HepG2 (cell line): Measurements from ENCODE around the gene C19orf85. TPM values are rescaled to one million over a fixed set of nuclear protein-coding genes. Genes with fewer than 3 reads are reported as not detected.

Experiments
- ATAC-seq: fragments of 200-7000 bp; cut with Tn5 transposase; 3 replicates; pipeline ENCODE4 v1.9.1; 2020; ENCODE audit warnings: mild to moderate bottlenecking, moderate library complexity
- BruUV-seq: library from RNA; stranded (reverse); fragments of 400-500 nt; replicated peaks from 2 replicates; lab custom pipeline; 2021; lab: Mats Ljungman, UMichigan
- CTCF ChIA-PET: fragments of 300-600 bp; formaldehyde crosslinking; extraction: SDS; loops from one replicate; lab custom pipeline; 2021; ENCODE audit warnings: low total read pairs, inconsistent platforms, low intra/inter-chr PET ratio; lab: Yijun Ruan, JAX
- POLR2A ChIA-PET: fragments of 350-600 bp; sonication (Branson Sonifier 250); formaldehyde crosslinking; loops from one replicate; lab custom pipeline; 2020; ENCODE audit warnings: antibody characterized with exemption, inconsistent platforms; lab: Yijun Ruan, JAX
- DNase-seq: peaks from one replicate; pipeline ENCODE4 v3.0.0-alpha.2; 2015; ENCODE audit warnings: low spot score
- FAIRE-seq: peaks from 3 replicates; lab custom pipeline; 2011; peaks lifted over from hg19 to GRCh38; lab: Jason Lieb, UNC
- H2AFZ ChIP-seq: one replicate; pipeline ENCODE4 v1.6.1; 2011; ENCODE audit warnings: low read length, inconsistent platforms
- H3K27ac ChIP-seq: fragments of 300-600 bp; 3 replicates; pipeline ENCODE4 v1.8.0; 2011; ENCODE audit warnings: mixed run types, mild to moderate bottlenecking, mixed read lengths, low read length, inconsistent platforms; ENCODE audit not compliant: insufficient read depth; ENCODE audit errors: extremely low read length
- H3K27me3 ChIP-seq, 2 experiments: fragments of 200-600 bp in 1 of 2; 2 replicates in 1 of 2; 3 replicates in 1 of 2; pipeline versions ENCODE4 v1.6.0 to v1.8.0; 2011; ENCODE audit warnings: low read length in 2 of 2, mild to moderate bottlenecking in 2 of 2, moderate library complexity in 2 of 2, inconsistent platforms in 1 of 2; ENCODE audit not compliant: insufficient read depth in 2 of 2, control insufficient read depth in 1 of 2
- H3K36me3 ChIP-seq, 2 experiments: fragments of 200-600 bp in 1 of 2; replicated peaks in 1 of 2; 2 replicates in 1 of 2; 3 replicates in 1 of 2; pipeline versions ENCODE4 v1.5.1 to v1.8.0; 2011; ENCODE audit warnings: low read length in 2 of 2, inconsistent platforms in 1 of 2; ENCODE audit not compliant: insufficient read depth in 2 of 2, control insufficient read depth in 1 of 2
- H3K4me1 ChIP-seq: 2 replicates; pipeline ENCODE4 v1.5.1; 2012; ENCODE audit warnings: low read length, inconsistent platforms; ENCODE audit not compliant: insufficient read depth
- H3K4me2 ChIP-seq: 2 replicates; pipeline ENCODE4 v1.6.0; 2011; ENCODE audit warnings: low read depth, low read length, inconsistent platforms
- H3K4me3 ChIP-seq, 3 experiments: fragments of 200-600 bp in 1 of 3; sonication (generic), shearing (Covaris generic) in 1 of 3; replicated peaks in 1 of 3; 2 replicates each; pipeline ENCODE4 v1.5.1; 2011 to 2016; ENCODE audit warnings: low read length in 3 of 3, inconsistent platforms in 2 of 3, low read depth in 2 of 3, mild to moderate bottlenecking in 2 of 3, control low read depth in 1 of 3, mixed read lengths in 1 of 3; ENCODE audit not compliant: insufficient read depth in 1 of 3
- H3K79me2 ChIP-seq: one replicate; pipeline ENCODE4 v1.6.1; 2011; ENCODE audit warnings: low read length, inconsistent platforms; ENCODE audit not compliant: insufficient read depth
- H3K9ac ChIP-seq: 2 replicates; pipeline ENCODE4 v1.6.0; 2011; ENCODE audit warnings: mild to moderate bottlenecking, low read depth, low read length, inconsistent platforms; ENCODE audit not compliant: insufficient read depth
- H3K9me3 ChIP-seq: 2 replicates; pipeline ENCODE4 v1.5.1; 2012; ENCODE audit warnings: mild to moderate bottlenecking, low read length
- H4K20me1 ChIP-seq: 2 replicates; pipeline ENCODE4 v1.6.0; 2011; ENCODE audit warnings: inconsistent platforms, mild to moderate bottlenecking, low read length, moderate library complexity; ENCODE audit not compliant: insufficient read depth
- ARNT ChIP-seq: fragments of 450-650 bp; IDR thresholded peaks from 2 replicates; pipeline ENCODE4 v1.6.1; 2017
- EHMT2 ChIP-seq: fragments of 200-600 bp; sonication (generic); IDR thresholded peaks from 2 replicates; pipeline ENCODE4 v1.7.0; 2017; ENCODE audit warnings: antibody characterized with exemption, low read depth, low read length, borderline replicate concordance
- EZH2 ChIP-seq: conservative IDR thresholded peaks from 2 replicates; pipeline ENCODE4 v1.6.1; 2012; ENCODE audit warnings: mild to moderate bottlenecking, low read depth, low read length, moderate library complexity
- NFRKB ChIP-seq: fragments of 450-650 bp; IDR thresholded peaks from 2 replicates; pipeline ENCODE4 v1.6.1; 2017
- PHF20 ChIP-seq: sonication (generic); formaldehyde crosslinking; IDR thresholded peaks from 2 replicates; pipeline ENCODE4 v1.5.0; 2020; ENCODE audit warnings: mild to moderate bottlenecking, missing genetic modification reagents
- PHF8 ChIP-seq: sonication (generic); formaldehyde crosslinking; IDR thresholded peaks from 2 replicates; pipeline ENCODE4 v1.5.0; 2020; ENCODE audit warnings: missing genetic modification reagents
- RXRA ChIP-seq: sonication (generic); formaldehyde crosslinking; IDR thresholded peaks from 2 replicates; pipeline ENCODE4 v1.5.1; 2020; ENCODE audit warnings: missing genetic modification reagents
- SMAD9 ChIP-seq: sonication (generic); formaldehyde crosslinking; IDR thresholded peaks from 2 replicates; pipeline ENCODE4 v1.5.1; 2020; ENCODE audit warnings: mild to moderate bottlenecking, missing genetic modification reagents
- SP2 ChIP-seq: sonication (generic); formaldehyde crosslinking; IDR thresholded peaks from 2 replicates; pipeline ENCODE4 v1.5.1; 2020; ENCODE audit warnings: mild to moderate bottlenecking, missing genetic modification reagents
- SRSF4 ChIP-seq: fragments of 200-400 bp; formaldehyde crosslinking; IDR thresholded peaks from one replicate; pipeline ENCODE4 v1.6.1; 2018; ENCODE audit warnings: mild to moderate bottlenecking, low read depth, low read length, moderate library complexity; ENCODE audit not compliant: poor library complexity, severe bottlenecking
- TAF1 ChIP-seq: sonication (generic); formaldehyde crosslinking; IDR thresholded peaks from 2 replicates; pipeline ENCODE4 v1.4.0; 2020; ENCODE audit warnings: missing genetic modification reagents
- XBP1 ChIP-seq: sonication (generic); formaldehyde crosslinking; IDR thresholded peaks from 2 replicates; pipeline ENCODE4 v1.5.0; 2020; ENCODE audit warnings: missing genetic modification reagents
- ZEB1 ChIP-seq: IDR thresholded peaks from 2 replicates; pipeline ENCODE4 v1.6.1; 2012; ENCODE audit warnings: mild to moderate bottlenecking, low read depth, inconsistent platforms; ENCODE audit not compliant: insufficient replicate concordance
- ZNF12 ChIP-seq: sonication (generic); formaldehyde crosslinking; IDR thresholded peaks from 2 replicates; pipeline ENCODE4 v1.5.0; 2020; ENCODE audit warnings: missing genetic modification reagents
- ZSCAN31 ChIP-seq: sonication (generic); formaldehyde crosslinking; IDR thresholded peaks from 2 replicates; pipeline ENCODE4 v1.5.0; 2020; ENCODE audit warnings: low read depth, mild to moderate bottlenecking, missing genetic modification reagents
- WGBS: methylation state at CpG from one replicate; pipeline ENCODE4 v1.1.6; 2017; ENCODE audit warnings: low lambda C conversion rate; 5-methylcytosine and 5-hydroxymethylcytosine counted together
- in situ Hi-C: cut with HindIII; loops from 2 replicates; pipeline ENCODE4 v1.10.0; 2017; ENCODE audit warnings: low pct_unique_long_range_greater_than_20kb; ENCODE audit not compliant: extremely low pct_ligation_motif_present
- intact Hi-C: fragments of 100-400 bp; cut with micrococcal nuclease; formaldehyde crosslinking; loops from one replicate; pipeline ENCODE4 v1.10.0; 2022; ENCODE audit not compliant: unreplicated experiment
- polyA plus RNA-seq, 8 experiments: library from polyadenylated mRNA; depleted of rRNA in 3 of 8; stranded (reverse) in 7 of 8; unstranded in 1 of 8; fragments of >200 nt; fragmentation: Illumina TruSeq in 4 of 8; extraction: Trizol in 4 of 8; gene quantifications; 2 replicates each; pipeline versions ENCODE4 v1.2.1 to v1.2.3, GENCODE V29; 2011 to 2016; ENCODE audit warnings: low read depth in 4 of 8, missing spikeins in 1 of 8, mixed read lengths in 1 of 8; ENCODE audit not compliant: insufficient read depth in 1 of 8
- total RNA-seq, 5 experiments: library from RNA; depleted of rRNA; stranded (reverse); fragments of >200 nt; fragmentation: Illumina TruSeq; extraction: Trizol; gene quantifications; 2 replicates each; pipeline ENCODE4 v1.2.3, GENCODE V29; 2016; ENCODE audit warnings: low read depth in 1 of 5
- TF ChIP-seq, protein P1 (sequence below): sonication (generic); formaldehyde crosslinking; conservative IDR thresholded peaks from 2 replicates; pipeline ENCODE4 v1.8.0; 2022; ENCODE audit warnings: low read depth, missing genetic modification reagents

C19orf85 gene
- total and polyA plus RNA-seq, 2 of the 13 experiments (the other 11 are each of a cell fraction or from before 2014, with no cell fraction given), result not detected

DNA sequence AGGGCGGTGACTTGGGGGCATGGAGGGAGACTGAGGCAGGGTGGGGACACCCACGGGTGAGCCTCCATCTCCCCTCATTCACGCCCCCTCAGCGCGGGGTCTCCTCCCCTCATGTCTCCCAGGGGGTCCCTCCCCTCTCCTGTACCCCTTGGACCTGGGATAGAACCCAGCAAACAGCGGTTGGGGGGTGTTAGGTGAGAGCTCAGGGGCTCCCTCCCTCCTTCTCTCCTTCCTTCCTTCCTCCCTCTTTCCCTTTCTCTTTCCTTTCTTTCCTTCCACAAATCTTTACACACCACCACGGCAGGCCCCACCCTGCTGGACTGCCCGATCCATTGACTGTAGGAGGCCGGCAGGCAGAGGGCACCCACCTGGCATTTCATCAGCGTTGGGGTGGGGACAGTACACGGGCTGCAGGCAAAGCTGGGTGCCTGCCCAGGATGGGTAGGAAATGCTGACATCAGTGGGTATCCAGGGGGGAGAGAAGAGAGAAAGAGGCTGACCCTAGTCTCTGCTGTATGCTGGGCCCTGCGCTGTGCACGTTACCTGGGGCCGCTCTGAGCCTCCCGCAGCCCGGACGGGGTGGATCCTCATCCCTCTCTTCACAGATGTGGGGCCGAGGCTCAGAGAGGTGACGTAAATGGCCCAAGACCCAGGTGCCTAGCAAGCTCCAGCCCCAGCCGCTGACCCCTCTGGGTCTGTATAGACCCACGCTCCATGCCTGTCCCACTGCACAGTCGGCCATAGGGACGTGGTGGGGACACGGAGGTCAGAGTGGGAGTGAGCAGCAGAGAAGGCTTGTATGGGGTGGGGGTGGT is 27.2 kb upstream of the C19orf85 start:
- H4K20me1 ChIP-seq, result no peaks in the 10 kb centered on the region
- TF ChIP-seq EZH2 (0 out of 2 replicates have a peak, but pooled peaks have one; percentile 65), XBP1 (CRISPR knock-in tag) (no peak), EHMT2 (no peak)
- TF ChIP-seq, all 625 proteins: peak for 1
- intact Hi-C loops (no loop called here), in situ Hi-C loops (no loop called here)
- POLR2A ChIA-PET, result no interaction called here
- Histone ChIP-seq H3K4me1 (peaks cover 19% of the 10 kb centered on the region), H3K79me2 (no peaks in the 10 kb centered on the region), H3K4me3 (no peak overlapping the region), H3K27ac (no peak overlapping the region), H3K9me3 (no peaks in the 10 kb centered on the region), H3K36me3 (no peaks in the 10 kb centered on the region), H3K4me2 (no peak overlapping the region), H3K9ac (no peak overlapping the region), H3K27me3 (peaks cover 16 to 65% of the 10 kb centered on the region in 2 experiments), H2AFZ (no peak overlapping the region)
- BruUV-seq, result no TSS peak
- FAIRE-seq, result no peak
- CTCF ChIA-PET, result no interaction called here
- no peak; the same call in 2 of the 3 replicates for ATAC-seq
- no peak for DNase-seq
- 23% methylated on average over 16 of the region's 24 CpGs for WGBS

DNA sequence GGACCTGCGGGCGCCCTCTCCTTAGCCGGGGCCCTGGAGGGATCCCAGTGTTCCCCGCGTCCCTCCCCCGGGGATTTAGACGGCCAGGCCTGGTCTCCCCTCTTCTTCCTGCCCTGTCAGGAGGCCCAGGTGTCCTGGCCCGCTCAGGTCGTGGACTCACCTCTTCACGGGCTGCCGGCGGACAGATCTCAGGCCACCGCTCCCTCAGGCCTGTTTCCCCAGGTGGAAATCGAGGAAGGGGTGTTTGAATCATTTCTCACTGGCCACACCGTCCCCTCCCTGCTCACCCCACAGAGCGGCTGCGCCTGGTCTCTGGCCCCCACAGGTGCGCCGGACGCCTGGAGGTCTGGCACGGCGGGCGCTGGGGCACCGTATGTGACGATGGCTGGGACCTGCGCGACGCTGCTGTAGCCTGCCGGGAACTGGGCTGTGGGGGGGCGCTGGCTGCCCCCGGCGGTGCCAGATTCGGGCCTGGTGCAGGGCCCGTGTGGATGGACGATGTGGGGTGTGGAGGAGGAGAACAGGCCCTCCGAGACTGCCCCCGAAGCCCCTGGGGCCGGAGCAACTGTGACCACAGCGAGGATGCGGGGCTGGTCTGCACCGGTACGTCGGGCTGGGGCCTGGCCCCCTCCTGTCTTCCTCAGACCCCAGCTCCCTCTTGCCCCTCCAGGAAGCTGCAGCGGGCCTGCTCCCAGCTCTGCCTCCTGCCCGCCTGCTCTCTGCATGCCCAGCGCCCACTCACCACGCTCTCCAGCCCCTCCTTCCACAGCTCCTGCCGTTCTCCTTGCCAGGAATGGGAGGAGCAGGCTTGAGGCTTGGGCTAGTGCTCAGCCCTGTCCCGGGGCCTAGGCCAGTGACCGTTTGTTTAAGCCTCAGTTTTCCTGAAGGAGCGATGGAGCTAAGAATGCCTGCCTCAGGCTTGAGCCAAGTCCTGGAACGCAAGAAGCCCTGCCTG is 26.2 kb upstream of the C19orf85 start:
- ChIA-PET POLR2A (no interaction called here), CTCF (no interaction called here)
- H3K9ac ChIP-seq, result no peak overlapping the region
- no peak overlapping the region for H3K4me3 ChIP-seq
- BruUV-seq, result no TSS peak
- WGBS, result 53% methylated on average over 17 of the region's 52 CpGs
- no peak overlapping the region for H3K4me2 ChIP-seq
- intact Hi-C loops, result no loop called here
- H3K4me1 ChIP-seq, result peaks cover 29% of the 10 kb centered on the region
- H3K79me2 ChIP-seq, result no peaks in the 10 kb centered on the region
- H4K20me1 ChIP-seq, result no peaks in the 10 kb centered on the region
- no peak overlapping the region for H3K27ac ChIP-seq
- no peak for ATAC-seq
- H3K36me3 ChIP-seq, result no peaks in the 10 kb centered on the region
- H2AFZ ChIP-seq, result no peak overlapping the region
- no peaks in the 10 kb centered on the region for H3K9me3 ChIP-seq
- H3K27me3 ChIP-seq, result peaks cover 16 to 58% of the 10 kb centered on the region in 2 experiments
- in situ Hi-C loops, result no loop called here
- DNase-seq, result no peak
- no peak for FAIRE-seq
- TF ChIP-seq RXRA (CRISPR knock-in tag) (no peak), ZSCAN31 (no peak), NFRKB (no peak), SP2 (no peak), PHF8 (CRISPR knock-in tag) (no peak), ZEB1 (no peak), ARNT (no peak), SRSF4 (no peak), ZNF12 (CRISPR knock-in tag) (no peak), TAF1 (CRISPR knock-in tag) (no peak), PHF20 (no peak), SMAD9 (CRISPR knock-in tag) (no peak)
- TF ChIP-seq, protein P1, sequence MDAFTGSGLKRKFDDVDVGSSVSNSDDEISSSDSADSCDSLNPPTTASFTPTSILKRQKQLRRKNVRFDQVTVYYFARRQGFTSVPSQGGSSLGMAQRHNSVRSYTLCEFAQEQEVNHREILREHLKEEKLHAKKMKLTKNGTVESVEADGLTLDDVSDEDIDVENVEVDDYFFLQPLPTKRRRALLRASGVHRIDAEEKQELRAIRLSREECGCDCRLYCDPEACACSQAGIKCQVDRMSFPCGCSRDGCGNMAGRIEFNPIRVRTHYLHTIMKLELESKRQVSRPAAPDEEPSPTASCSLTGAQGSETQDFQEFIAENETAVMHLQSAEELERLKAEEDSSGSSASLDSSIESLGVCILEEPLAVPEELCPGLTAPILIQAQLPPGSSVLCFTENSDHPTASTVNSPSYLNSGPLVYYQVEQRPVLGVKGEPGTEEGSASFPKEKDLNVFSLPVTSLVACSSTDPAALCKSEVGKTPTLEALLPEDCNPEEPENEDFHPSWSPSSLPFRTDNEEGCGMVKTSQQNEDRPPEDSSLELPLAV, result no peak
